Activated T-helper 1 cell treated with Interleukin-2 at 50 U/mL for 16 hours (primary cell): Measurements from ENCODE around the gene KRABD2.
"Not testable (repeated sequence)": the region's sequence is repeated elsewhere in the genome, so short reads cannot be mapped to it uniquely, and the experiment has no call there.

Experiments used
- DNase-seq: peaks from one replicate; pipeline ENCODE4 v3.0.0-alpha.2; 2020; ENCODE audit warnings: low read depth

KRABD2 gene

DNA sequence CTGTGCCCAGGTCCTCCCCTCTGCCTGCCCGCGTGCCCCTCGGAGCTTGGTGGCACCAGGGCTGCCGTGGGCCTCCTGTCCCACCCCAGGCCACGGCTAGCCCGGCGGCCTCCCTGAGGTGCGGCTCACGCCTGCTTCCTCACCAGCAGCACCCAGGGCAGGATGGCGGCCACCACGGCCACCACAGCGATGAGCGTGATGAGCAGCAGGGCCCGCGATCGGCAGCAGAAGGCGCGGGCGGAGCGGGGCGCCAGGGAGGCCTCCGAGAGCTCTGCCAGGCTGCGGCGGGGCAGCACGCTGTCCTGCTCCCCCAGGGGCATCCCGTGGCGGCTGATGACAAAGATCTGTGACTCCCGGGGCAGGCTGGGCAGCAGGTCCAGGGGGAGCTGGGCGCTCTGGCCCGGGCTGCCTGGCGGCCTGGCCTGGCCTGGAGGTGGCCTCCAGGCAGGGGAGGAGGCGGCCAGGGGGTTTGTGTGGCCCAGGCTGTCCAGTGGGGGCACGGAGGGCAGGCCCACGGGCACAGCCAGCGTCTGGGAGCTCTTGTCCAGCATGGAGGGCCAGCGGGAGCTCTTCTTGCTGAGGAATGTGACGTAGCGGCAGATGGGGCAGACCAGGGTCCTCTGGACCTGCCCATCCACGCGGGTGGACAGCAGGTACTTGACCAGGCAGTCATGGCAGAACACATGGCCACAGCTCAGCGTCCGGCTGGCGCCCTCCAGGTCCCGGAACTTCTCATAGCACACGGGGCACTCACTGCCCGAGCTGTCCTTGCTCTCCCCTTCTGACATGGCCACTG, 16.4 kb upstream of the KRABD2 start:
- no peak for DNase-seq

DNA sequence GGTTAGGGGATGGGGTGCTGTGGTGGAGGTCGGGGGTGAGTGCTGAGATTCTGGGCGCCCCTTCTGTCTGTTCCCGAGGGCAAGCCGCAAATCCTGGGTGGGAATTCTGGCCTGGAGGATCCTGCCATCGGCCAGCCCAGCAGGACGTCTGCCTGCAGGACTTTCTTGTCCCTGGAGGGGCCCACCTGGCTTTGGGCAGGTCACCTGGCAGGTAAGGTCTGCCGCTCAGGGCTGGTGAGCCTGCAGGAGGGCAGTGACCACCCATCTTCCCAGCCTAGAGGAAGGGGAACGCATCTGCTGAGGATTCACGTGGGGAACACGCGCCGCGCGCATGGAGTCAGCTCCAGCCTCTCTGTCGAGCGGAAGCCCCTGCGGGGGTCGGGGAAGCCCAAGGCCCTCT, 15.8 kb upstream of the KRABD2 start:
- DNase-seq = no peak

DNA sequence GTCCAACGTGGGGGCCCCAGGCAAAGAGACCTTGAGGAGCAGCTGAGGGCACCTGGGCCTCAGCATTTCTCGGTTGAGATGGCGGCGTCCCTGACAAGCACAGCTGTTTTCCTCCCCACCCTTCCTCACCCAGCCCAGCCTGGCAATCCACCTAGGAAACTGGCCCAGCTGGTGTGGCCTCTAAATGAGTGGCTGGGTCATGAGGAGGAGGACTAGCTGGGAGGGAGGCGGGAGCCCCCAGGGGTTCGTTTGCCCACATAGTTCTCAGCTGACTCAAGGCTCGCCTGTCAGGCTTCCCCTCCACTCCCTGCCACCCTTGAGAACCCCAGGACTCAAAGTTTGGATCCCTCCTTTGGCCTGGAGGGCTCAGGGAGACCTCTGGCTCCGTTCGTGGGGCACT, 15.2 kb upstream of the KRABD2 start:
- DNase-seq = no peak

DNA sequence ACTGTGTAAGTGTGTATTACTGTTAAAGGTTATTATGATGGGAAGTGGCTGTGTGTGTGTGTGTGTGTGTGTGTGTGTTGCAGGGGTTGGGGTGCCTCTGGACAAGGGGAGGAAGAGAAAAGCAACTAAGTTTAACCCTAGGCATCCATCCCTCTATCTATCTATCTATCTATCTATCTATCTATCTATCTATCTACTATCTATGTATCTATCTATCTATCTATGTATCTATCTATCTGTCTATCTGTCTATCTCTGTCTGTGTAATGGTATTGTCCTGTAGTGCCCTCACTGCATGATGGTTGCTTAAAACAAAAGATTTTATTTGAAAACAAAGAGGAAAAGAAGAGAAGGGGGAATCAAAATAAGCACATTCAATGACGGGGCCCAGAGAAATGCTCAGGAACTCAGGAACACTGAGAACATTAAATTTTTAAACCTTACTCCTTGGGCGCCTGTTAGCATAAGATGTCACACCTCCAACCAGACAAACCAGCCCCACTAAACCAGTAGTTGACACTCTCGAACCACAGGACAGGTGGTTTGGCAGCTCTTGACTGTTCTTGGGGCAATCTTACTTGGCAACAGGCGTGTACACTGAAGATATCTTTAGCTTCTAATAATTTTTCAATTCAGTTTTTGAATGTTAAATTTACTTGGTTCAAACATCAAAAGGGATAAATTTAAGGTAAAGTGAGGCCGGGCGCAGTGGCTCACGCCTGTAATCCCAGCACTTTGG, 11.6 kb upstream of the KRABD2 start:
- no peak for DNase-seq

DNA sequence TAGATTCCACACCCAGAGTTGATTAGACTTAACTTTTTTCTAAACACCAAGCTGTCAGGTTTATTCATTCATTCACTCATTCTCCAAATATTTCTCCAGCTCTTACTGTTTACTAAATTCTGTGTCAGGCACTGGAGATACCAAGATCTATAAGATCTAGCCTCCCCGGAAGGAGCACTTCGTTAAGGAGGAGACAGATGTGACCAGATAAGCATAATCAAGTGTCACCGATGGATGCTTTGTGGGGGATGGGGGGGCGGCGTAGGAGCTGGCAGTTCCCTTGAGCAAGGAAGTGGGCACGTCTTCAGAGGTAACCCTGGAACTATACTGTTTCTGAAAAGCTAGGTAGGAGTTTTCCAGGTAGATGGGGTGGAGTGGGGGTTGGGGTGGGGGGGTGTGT, 10.3 kb upstream of the KRABD2 start:
- DNase-seq = no peak

DNA sequence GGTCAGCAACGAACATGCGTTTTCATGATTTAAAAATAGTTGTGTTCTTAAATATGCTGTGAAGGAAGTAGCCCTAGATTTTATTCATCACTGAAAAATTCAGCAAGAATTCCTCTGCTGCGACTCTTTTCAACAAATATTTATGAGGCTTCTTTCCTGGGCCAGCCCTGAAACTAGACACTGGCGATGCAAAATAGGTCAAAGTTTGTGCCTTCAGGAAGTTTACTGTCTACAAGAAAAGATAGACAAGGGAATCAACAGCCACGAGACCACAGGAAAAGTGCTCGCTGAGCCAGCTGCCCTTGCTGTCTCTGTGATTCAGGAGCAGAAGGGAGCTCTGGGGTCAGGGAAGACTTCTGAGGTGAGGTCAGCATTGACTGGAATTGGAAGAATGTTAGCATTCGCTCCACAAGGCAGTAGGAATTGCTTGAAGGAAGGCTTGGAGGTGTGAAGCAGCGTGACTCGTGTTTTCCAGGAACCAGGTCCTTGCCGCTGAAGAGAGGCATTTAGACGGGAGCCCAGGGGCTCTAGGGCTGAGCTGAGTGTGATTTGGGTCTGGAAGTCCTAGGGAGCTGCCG, 8.4 kb upstream of the KRABD2 start:
- no peak for DNase-seq

GRCh38 chr17:8383143-8383822, 6.8 kb upstream of the KRABD2 start, which contains the start of gene RPL26:
RPL26 (minus strand) TSS chr17:8383193; CDS start chr17:8382310, 883 bp downstream.
- DNase-seq = peak; percentile 86

DNA sequence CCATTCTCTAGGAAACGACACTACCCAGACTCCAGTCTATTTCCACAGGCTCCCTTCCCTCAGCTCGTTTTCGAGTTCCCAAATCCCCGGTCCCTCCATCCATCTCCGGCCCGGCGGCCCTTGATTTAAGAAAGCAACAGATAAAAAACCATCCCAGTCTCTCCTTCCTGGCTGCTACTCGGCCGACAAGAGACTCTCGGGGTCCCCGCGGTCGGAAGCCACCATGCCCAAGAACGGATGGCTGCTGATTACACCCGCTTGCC, 6.3 kb upstream of the KRABD2 start:
- DNase-seq = no peak

GRCh38 chr17:8382052-8382879, 5.8 kb upstream of the KRABD2 start:
- DNase-seq = no peak

DNA sequence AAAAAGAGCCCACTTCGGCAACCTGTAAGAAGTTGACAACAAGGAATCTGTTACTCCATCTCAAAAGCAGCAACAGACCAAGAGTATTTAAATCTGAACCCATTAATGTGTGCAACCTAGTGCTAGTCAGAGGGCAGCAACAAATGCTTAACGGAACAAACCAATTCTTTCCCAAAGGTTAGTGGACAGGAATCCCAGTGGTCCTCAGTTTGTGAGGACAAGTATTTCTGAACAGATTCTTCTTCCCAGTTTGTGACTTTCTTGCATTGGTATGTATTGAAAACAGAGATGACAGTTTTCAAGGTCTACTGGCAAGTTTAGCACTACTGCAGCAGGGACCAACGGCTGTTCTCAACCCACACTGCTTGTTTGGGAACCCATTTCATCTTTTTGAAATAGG, 3.5 kb upstream of the KRABD2 start:
- DNase-seq = no peak

DNA sequence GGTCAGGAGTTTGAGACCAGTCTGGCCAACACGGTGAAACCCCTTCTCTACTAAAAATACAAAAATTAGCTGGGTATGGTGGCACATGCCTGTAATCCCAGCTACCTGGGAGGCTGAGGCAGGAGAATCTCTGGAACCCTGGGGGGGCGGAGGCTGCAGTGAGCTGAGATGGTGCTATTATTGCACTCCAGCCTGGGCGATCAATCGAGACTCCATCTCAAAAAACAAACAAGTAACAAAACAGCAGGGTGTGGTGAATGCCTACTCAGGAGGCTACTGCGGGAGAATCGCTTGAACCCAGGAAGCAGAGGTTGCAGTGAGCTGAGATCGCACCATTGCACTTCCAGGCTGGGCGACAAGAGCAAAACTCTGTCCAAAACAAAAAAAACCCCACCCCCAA, 1.6 kb upstream of the KRABD2 start:
- DNase-seq = not testable (repeated sequence)

- no peak for DNase-seq
These were observed 918 bp upstream of the KRABD2 start for GRCh38 chr17:8377422-8377821.

GRCh38 chr17:8375738-8376259, 705 bp downstream of the KRABD2 start:
- DNase-seq = no peak

DNA sequence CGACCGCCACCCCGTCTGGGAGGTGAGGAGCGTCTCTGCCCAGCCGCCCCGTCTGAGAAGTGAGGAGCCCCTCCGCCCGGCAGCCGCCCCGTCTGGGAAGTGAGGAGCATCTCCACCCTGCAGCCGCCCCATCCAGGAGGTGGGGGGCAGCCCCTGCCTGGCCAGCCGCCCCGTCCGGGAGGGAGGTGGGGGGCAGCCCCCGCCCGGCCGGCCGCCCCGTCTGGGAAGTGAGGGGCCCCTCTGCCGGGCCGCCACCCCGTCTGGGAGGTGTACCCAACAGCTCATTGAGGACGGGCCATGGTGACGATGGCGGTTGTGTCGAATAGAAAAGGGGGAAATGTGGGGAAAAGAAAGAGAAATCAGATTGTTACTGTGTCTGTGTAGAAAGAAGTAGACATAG, 2.6 kb downstream of the KRABD2 start:
- not testable (repeated sequence) for DNase-seq

GRCh38 chr17:8372422-8372821, 4.1 kb downstream of the KRABD2 start:
- no peak for DNase-seq

GRCh38 chr17:8371786-8372185, 4.7 kb downstream of the KRABD2 start:
- no peak for DNase-seq

DNA sequence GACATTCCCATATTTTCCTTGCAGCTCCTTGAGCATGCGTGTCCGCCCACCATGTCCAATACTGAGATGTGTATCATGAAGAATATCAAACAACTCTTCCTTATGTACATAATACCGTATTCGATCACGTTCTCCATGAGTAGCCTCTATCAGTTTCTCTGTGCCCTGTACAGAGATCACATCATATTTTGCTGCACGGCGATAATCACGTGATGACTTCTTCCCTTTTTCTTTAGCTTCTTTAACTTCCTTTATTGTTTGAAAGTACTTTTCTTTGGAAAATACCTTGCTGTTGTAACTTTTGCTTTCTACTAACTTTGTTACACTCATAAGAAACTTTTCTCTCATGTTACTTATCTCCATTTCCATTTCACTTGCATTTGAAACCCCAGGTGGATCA, 6.6 kb downstream of the KRABD2 start:
- no peak for DNase-seq

DNA sequence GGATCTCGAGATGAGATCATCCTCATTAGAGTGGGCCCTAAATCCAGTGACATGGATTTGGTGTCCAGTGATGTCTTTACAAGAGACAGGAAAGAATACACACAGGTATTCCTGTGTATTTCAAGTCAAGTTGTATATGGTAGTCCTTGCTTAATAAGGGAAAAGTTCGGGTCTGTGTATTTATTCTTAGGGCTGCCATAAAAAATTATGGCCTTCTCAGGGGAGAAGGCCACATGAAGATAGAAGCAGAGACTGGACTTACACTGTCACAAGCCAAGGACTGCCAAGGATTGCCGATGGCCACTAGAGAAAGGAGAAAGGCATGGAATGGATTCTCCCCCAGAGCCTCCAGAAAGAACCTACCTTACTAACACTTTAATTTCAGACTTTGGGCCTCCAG, 8.3 kb downstream of the KRABD2 start:
- DNase-seq = no peak

DNA sequence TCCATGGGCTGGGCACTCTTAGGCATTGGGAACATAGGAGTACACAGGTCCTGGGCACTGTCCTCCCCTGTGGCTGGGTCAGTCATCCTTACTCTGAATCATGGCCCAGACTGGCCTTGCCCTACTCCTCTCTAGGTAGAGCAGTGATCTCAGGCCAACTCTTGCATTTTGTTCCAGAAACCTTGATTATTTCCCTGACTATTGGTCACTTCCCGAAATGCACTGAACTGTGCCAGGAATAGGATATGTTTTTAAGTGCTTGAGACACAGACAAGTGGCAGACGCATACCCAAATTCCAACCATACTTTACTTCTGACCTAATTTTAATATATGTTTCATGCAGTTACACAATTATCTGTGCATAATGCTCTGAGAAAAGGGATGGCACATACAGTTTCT, 10.3 kb downstream of the KRABD2 start:
- DNase-seq = no peak

- no peak for DNase-seq
These were observed 11.4 kb downstream of the KRABD2 start for GRCh38 chr17:8365143-8365542.

DNA sequence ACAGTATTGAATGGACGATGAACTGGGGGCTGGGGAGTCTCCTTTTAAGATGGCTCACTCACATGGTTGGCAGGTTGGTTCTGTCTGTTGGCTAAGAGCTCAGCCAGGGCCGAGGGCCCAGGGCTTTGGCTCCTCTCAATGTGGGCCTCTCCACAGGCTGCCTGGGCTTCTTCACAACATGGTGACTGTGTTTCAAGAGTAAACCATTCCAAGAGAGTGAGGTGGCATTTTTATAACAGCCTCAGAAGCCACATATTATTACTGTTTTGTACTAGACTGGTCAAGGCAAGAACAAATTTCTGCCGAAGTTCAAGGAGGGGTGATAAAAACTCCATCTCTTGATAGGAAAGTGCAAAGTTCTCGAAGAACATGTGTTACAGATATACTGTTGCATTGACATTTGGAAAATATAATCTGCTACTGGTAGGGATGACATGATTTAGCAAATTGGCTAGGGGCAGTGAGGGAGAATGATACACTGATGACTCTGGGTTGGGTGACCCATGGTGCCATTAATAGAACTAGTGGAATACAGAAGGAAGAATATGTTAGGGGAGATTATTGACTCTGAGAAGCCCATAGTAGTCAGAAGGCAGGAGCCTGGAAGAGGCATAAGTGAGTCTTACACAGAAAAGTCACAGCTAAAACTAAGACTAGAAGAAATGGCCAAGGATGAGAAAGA, 13.7 kb downstream of the KRABD2 start:
- DNase-seq = no peak
